Measurements from ENCODE around the gene FAM131A. TPM values are rescaled to one million over a fixed set of nuclear protein-coding genes. Genes with fewer than 3 reads are reported as not detected.

Gene FAM131A
- total and polyA plus RNA-seq, 9 donors = 8.4 to 14.9 (median 10.4) TPM

DNA sequence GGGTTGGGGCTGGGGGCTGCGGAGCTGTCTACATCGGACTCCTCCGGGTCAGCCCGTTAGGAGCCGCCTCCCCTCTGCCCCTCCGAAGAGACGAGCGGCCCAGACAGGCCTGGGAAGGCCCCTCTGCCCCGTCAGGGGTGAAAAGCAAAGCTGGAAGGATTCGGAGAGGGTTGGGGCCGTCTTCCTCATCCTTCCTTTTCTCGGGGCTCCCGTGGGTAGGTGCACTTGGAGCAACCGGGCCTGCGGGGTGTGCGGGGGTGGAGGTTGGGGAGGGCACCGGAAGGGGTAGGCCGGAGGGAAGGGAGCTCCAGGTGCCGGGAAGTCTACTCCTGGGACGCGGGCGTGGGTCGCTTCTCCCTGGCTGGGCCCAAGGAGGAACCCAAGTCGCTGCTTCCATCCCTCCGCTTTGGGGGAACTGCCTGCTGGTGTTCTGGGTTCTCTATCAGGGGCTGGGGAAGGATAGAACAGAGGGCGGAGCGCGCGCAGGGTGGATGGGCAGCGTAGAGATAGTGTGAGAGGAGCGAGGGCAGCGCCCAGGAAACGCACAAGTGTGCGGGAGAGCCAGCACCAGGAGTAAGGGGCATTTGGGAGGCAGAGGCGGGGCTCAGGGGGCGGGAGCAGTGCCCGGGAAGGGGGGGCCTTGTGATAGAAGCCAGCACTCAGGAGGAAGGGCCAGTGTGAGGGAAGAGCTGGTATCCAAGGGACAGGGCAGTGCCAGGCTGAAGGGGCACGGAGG, 24.7 kb downstream of the FAM131A start:
- H3K36me3 ChIP-seq (ENCODE audit: control insufficient read depth, insufficient read depth, low read length) = peaks cover 32% of the 10 kb centered on the region
- no peaks in the 10 kb centered on the region for H3K9me3 ChIP-seq (replicated peaks; ENCODE audit: control insufficient read depth, low read depth, low read length)
- DNase-seq = no peak
- WGBS (ENCODE audit: insufficient coverage) = under 1% methylated on average over 30 of the region's 38 CpGs
- H3K4me3 ChIP-seq (ENCODE audit: low read length) = peak overlapping the region; percentile 88
- H3K4me1 ChIP-seq (ENCODE audit: control insufficient read depth, insufficient read depth, low read length) = peaks cover 21% of the 10 kb centered on the region
- peak overlapping the region; percentile 99 for H3K27ac ChIP-seq (ENCODE audit: low read length)
- H3K27me3 ChIP-seq (ENCODE audit: control insufficient read depth, insufficient read depth, low read length) = no peaks in the 10 kb centered on the region

- peak overlapping the region; percentile 88 for H3K4me3 ChIP-seq (ENCODE audit: low read length)
- under 1% methylated on average over 58 of the region's 68 CpGs for WGBS (ENCODE audit: insufficient coverage)
- no peaks in the 10 kb centered on the region for H3K9me3 ChIP-seq (replicated peaks; ENCODE audit: control insufficient read depth, low read depth, low read length)
- H3K4me1 ChIP-seq (ENCODE audit: control insufficient read depth, insufficient read depth, low read length) = peaks cover 21% of the 10 kb centered on the region
- DNase-seq = peak; percentile 99
- H3K27me3 ChIP-seq (ENCODE audit: control insufficient read depth, insufficient read depth, low read length) = no peaks in the 10 kb centered on the region
- peaks cover 25% of the 10 kb centered on the region for H3K36me3 ChIP-seq (ENCODE audit: control insufficient read depth, insufficient read depth, low read length)
- peak overlapping the region; percentile 99 for H3K27ac ChIP-seq (ENCODE audit: low read length)
Observed at GRCh38 chr3:184362668-184363546, 25.5 kb downstream of the FAM131A start.

- Histone ChIP-seq H3K4me1 (ENCODE audit: control insufficient read depth, insufficient read depth, low read length) (peaks cover 17% of the 10 kb centered on the region), H3K9me3 (replicated peaks; ENCODE audit: control insufficient read depth, low read depth, low read length) (no peaks in the 10 kb centered on the region), H3K36me3 (ENCODE audit: control insufficient read depth, insufficient read depth, low read length) (peaks cover 39% of the 10 kb centered on the region), H3K27ac (ENCODE audit: low read length) (no peak overlapping the region), H3K4me3 (ENCODE audit: low read length) (no peak overlapping the region), H3K27me3 (ENCODE audit: control insufficient read depth, insufficient read depth, low read length) (no peaks in the 10 kb centered on the region)
- 20% methylated on average over 1 of the region's 5 CpGs for WGBS (ENCODE audit: insufficient coverage)
- DNase-seq = peak; percentile 68
Observed at GRCh38 chr3:184366619-184367289, 29.4 kb downstream of the FAM131A start.

DNA sequence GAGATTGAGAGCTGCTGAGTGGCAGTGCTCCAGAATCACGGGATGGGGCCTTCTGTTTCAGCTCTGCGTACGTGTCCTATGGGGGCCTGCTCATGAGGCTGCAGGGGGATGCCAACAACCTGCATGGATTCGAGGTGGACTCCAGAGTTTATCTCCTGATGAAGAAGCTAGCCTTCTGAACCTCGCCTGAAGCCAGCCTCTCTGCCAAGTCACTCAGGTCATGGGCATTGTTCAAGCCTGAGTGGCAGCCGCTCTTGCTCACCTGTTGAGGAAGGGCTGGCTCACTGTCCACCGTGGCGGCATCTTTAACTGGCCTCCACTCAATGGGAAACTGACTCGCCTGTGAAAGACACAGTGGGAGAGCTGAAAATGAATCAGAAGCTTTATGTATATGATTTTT, 30.7 kb downstream of the FAM131A start:
- WGBS (ENCODE audit: insufficient coverage) = 69% methylated on average over 4 of the region's 9 CpGs
- Histone ChIP-seq H3K27ac (ENCODE audit: low read length) (peak overlapping the region; percentile 42), H3K27me3 (ENCODE audit: control insufficient read depth, insufficient read depth, low read length) (no peaks in the 10 kb centered on the region), H3K4me3 (ENCODE audit: low read length) (no peak overlapping the region), H3K9me3 (replicated peaks; ENCODE audit: control insufficient read depth, low read depth, low read length) (no peaks in the 10 kb centered on the region), H3K4me1 (ENCODE audit: control insufficient read depth, insufficient read depth, low read length) (peaks cover 29% of the 10 kb centered on the region), H3K36me3 (ENCODE audit: control insufficient read depth, insufficient read depth, low read length) (peaks cover 39% of the 10 kb centered on the region)
- no peak for DNase-seq

- peak; percentile 78 for DNase-seq
- Histone ChIP-seq H3K27me3 (ENCODE audit: control insufficient read depth, insufficient read depth, low read length) (no peaks in the 10 kb centered on the region), H3K4me3 (ENCODE audit: low read length) (no peak overlapping the region), H3K9me3 (replicated peaks; ENCODE audit: control insufficient read depth, low read depth, low read length) (no peaks in the 10 kb centered on the region), H3K4me1 (ENCODE audit: control insufficient read depth, insufficient read depth, low read length) (peaks cover 33% of the 10 kb centered on the region), H3K27ac (ENCODE audit: low read length) (no peak overlapping the region), H3K36me3 (ENCODE audit: control insufficient read depth, insufficient read depth, low read length) (peaks cover 39% of the 10 kb centered on the region)
- 65% methylated on average over 2 of the region's 3 CpGs for WGBS (ENCODE audit: insufficient coverage)
Observed at GRCh38 chr3:184368586-184369183, 31.3 kb downstream of the FAM131A start.

DNA sequence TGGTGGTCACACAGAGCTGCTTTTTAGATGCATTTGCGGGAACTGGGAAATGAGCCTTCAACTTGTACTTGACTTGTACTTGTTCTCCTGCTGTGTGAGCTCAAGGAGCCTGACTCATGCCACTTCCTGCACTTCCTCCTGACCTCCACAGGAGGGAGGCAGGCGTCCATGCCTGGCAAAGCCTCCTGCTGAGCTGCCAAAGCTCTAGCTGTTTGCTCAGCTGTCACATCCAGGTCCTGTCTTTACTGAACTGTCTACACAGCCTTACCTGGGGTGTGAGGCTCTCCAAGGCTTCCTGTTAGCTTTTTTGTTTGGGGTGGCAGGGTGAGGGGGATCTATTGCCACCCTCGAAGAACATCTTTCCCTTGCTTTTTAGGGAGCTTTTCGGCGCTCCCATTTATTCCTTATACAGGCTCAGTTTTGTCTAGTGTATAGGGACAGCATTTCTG, 34.2 kb downstream of the FAM131A start:
- WGBS (ENCODE audit: insufficient coverage) = 14% methylated on average over 1 of the region's 5 CpGs
- no peak overlapping the region for H3K4me3 ChIP-seq (ENCODE audit: low read length)

DNA sequence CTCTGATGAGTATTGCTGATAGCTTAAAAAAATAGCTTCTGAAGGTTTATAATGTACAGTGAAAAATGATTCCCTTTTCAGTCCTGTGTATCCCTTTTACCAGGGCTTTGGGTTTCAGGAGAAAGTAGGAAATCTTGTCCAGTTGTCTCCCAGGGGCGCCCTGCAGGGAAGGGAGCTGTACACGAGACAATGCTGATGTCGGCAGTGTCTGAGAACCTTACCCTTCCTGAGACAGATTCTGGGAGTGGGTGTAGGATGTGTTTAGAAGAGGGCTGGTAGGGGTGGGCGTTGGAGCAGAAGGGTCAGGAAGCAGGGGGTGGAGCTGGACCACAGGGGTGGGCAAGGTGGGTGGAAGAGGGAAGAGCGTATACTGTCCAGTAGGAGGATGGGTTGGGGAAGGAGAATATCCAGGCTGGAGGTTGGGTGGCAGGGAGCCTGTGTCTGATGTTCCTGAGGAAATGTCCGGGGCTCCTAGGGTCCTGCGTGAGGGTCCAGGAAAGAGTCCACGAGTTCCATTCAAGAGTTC, 35.0 kb downstream of the FAM131A start:
- no peak overlapping the region for H3K27ac ChIP-seq (ENCODE audit: low read length)
- WGBS (ENCODE audit: insufficient coverage) = 49% methylated on average over 8 of the region's 8 CpGs
- peaks cover 3% of the 10 kb centered on the region for H3K27me3 ChIP-seq (ENCODE audit: control insufficient read depth, insufficient read depth, low read length)
- peaks cover 18% of the 10 kb centered on the region for H3K36me3 ChIP-seq (ENCODE audit: control insufficient read depth, insufficient read depth, low read length)
- DNase-seq = no peak
- no peak overlapping the region for H3K4me3 ChIP-seq (ENCODE audit: low read length)
- peaks cover 30% of the 10 kb centered on the region for H3K4me1 ChIP-seq (ENCODE audit: control insufficient read depth, insufficient read depth, low read length)
- H3K9me3 ChIP-seq (replicated peaks; ENCODE audit: control insufficient read depth, low read depth, low read length) = no peaks in the 10 kb centered on the region

More for the DNA sequence above, 34.2 kb downstream of the FAM131A start:
- H3K36me3 ChIP-seq (ENCODE audit: control insufficient read depth, insufficient read depth, low read length) = peaks cover 22% of the 10 kb centered on the region
- no peaks in the 10 kb centered on the region for H3K9me3 ChIP-seq (replicated peaks; ENCODE audit: control insufficient read depth, low read depth, low read length)
- peaks cover 28% of the 10 kb centered on the region for H3K4me1 ChIP-seq (ENCODE audit: control insufficient read depth, insufficient read depth, low read length)
- H3K27me3 ChIP-seq (ENCODE audit: control insufficient read depth, insufficient read depth, low read length) = peaks cover 3% of the 10 kb centered on the region
- H3K27ac ChIP-seq (ENCODE audit: low read length) = no peak overlapping the region
- peak; percentile 93 for DNase-seq

DNA sequence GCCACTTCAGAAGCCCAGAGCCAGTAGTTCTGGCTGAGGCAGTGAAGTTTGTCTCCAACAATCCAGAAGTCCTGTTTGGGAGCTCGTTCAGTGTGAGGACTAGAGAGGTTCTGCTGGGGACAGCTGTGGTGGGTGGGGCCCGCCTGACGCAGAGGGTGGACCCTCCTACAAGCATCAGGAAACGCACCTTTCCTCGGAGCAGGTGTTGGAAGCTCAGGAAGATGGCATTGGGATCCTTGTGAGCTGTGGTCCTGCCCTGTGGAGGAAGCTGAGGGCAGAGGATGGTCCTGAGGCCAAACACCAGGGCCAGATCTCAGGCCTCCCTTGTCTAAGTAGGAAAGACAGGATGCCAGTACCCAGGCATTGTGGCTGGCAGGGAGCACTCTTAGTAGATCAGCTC, 35.5 kb downstream of the FAM131A start:
- 55% methylated on average over 5 of the region's 5 CpGs for WGBS (ENCODE audit: insufficient coverage)
- H3K4me1 ChIP-seq (ENCODE audit: control insufficient read depth, insufficient read depth, low read length) = peaks cover 36% of the 10 kb centered on the region

DNA sequence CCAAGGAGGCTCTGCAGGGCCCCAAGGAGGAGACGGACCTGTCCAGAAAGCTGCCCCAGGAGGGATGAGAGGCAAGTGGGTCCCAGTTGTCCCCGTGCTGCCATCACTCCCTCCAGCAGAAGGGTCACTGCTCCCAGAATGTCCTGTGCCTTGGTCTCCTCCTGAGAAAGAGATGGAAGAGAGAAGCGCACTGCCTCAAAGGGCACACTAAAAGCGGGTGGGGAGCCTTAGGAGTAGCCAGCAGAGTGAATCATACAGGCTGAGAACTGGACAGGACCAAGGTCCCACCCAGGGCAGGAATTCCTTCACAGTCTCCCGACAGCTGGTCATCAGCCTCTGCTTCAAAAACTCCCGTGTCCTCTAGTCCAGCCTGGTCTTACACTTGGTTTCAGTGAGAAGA, 36.0 kb downstream of the FAM131A start:
- Histone ChIP-seq H3K27ac (ENCODE audit: low read length) (no peak overlapping the region), H3K4me1 (ENCODE audit: control insufficient read depth, insufficient read depth, low read length) (peaks cover 37% of the 10 kb centered on the region), H3K36me3 (ENCODE audit: control insufficient read depth, insufficient read depth, low read length) (peaks cover 11% of the 10 kb centered on the region), H3K4me3 (ENCODE audit: low read length) (no peak overlapping the region), H3K9me3 (replicated peaks; ENCODE audit: control insufficient read depth, low read depth, low read length) (no peaks in the 10 kb centered on the region), H3K27me3 (ENCODE audit: control insufficient read depth, insufficient read depth, low read length) (peaks cover 5% of the 10 kb centered on the region)
- DNase-seq = peak; percentile 53
- 68% methylated on average over 3 of the region's 6 CpGs for WGBS (ENCODE audit: insufficient coverage)

More for the DNA sequence above, 35.5 kb downstream of the FAM131A start:
- no peaks in the 10 kb centered on the region for H3K9me3 ChIP-seq (replicated peaks; ENCODE audit: control insufficient read depth, low read depth, low read length)
- peaks cover 16% of the 10 kb centered on the region for H3K36me3 ChIP-seq (ENCODE audit: control insufficient read depth, insufficient read depth, low read length)
- no peak for DNase-seq
- H3K4me3 ChIP-seq (ENCODE audit: low read length) = no peak overlapping the region
- H3K27ac ChIP-seq (ENCODE audit: low read length) = no peak overlapping the region
- H3K27me3 ChIP-seq (ENCODE audit: control insufficient read depth, insufficient read depth, low read length) = peaks cover 5% of the 10 kb centered on the region

Data from muscle of leg (tissue), 11 donors.